Measurements from ENCODE around the gene RAB24. TPM values are rescaled to one million over a fixed set of nuclear protein-coding genes. Genes with fewer than 3 reads are reported as not detected.

The RAB24 gene
- total RNA-seq, 1 donor from 2014 or later, result 36.7 TPM

DNA sequence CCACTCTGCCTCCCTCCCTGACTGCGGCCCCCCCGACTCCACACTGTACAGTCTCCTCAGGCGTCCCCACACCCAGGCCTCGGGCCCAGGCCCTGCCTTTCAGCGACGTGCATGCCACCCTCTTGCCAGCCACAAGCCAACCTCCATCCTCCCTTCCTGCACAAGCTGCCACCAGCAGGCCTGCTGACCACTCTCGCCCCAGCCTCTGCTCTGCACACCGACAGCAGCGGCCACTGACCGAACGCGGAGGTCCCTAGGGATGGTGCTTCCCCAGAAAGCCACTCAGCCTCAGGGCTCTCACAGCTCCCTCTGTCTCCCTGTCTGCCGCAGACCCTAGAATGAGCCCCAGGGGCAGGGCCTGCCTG is 29.4 kb upstream of the RAB24 start:
- Mint-ChIP-seq H3K36me3 (ENCODE audit: low read depth) (peaks cover 31% of the 10 kb centered on the region), H3K27ac (ENCODE audit: unreplicated experiment) (no peak overlapping the region), H3K27me3 (ENCODE audit: low read depth) (no peaks in the 10 kb centered on the region), H3K9me3 (ENCODE audit: low read depth) (no peaks in the 10 kb centered on the region), H3K4me3 (ENCODE audit: unreplicated experiment) (no peak overlapping the region), H3K4me1 (ENCODE audit: low read depth) (peaks cover 9% of the 10 kb centered on the region)
- TF ChIP-seq, protein P1, sequence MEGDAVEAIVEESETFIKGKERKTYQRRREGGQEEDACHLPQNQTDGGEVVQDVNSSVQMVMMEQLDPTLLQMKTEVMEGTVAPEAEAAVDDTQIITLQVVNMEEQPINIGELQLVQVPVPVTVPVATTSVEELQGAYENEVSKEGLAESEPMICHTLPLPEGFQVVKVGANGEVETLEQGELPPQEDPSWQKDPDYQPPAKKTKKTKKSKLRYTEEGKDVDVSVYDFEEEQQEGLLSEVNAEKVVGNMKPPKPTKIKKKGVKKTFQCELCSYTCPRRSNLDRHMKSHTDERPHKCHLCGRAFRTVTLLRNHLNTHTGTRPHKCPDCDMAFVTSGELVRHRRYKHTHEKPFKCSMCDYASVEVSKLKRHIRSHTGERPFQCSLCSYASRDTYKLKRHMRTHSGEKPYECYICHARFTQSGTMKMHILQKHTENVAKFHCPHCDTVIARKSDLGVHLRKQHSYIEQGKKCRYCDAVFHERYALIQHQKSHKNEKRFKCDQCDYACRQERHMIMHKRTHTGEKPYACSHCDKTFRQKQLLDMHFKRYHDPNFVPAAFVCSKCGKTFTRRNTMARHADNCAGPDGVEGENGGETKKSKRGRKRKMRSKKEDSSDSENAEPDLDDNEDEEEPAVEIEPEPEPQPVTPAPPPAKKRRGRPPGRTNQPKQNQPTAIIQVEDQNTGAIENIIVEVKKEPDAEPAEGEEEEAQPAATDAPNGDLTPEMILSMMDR (IDR thresholded peaks at IDR 0.05), result no peak
- no peak for DNase-seq (ENCODE audit: low spot score)

DNA sequence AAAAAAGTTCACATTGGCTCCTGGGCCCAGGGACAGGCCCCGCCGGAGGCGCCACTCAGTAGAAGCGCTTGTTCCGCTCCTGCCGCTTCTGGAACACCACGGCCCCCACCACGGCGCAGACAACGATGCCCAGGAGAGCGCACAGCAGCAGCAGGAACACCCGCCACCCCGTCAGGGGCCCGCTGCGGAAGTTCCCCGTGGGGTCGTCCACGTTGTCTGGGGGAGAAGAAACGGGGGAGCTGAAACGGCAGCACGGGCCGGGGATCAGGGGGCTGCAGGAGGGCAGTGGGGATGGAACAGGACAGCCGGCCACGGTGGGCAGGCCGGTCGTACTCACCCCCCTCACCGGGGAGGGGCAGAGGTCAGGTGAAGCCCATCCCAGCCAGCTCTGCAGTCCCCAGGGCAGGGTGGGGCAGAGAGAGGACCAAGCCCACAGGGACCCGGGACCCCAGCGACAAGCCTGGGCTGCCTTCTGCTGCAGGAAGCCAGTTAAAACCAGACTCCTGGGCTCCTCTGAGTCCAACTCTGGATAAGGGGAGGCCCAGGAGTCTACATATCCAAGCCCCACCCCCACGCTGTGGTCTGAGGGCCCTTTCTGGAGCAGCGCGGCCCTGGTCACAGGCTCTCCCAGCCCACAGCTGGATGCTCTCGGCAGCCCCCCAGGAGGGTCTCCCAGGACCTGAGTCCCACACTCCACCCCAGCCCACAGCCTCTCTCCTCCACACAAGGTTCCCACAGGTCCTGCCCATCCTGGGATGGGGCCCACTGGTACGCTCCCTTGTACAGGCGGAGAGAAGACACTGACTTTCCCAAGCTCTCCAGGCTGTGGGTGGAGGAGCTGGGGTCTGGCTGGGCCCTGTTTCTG is 28.7 kb upstream of the RAB24 start:
- Mint-ChIP-seq H3K4me3 (ENCODE audit: unreplicated experiment) (no peak overlapping the region), H3K9me3 (ENCODE audit: low read depth) (no peaks in the 10 kb centered on the region), H3K27me3 (ENCODE audit: low read depth) (no peaks in the 10 kb centered on the region), H3K4me1 (ENCODE audit: low read depth) (peaks cover 14% of the 10 kb centered on the region), H3K36me3 (ENCODE audit: low read depth) (peaks cover 31% of the 10 kb centered on the region), H3K27ac (ENCODE audit: unreplicated experiment) (no peak overlapping the region)
- no peak for DNase-seq (ENCODE audit: low spot score)
- TF ChIP-seq, protein P1 (IDR thresholded peaks at IDR 0.05), result no peak

DNA sequence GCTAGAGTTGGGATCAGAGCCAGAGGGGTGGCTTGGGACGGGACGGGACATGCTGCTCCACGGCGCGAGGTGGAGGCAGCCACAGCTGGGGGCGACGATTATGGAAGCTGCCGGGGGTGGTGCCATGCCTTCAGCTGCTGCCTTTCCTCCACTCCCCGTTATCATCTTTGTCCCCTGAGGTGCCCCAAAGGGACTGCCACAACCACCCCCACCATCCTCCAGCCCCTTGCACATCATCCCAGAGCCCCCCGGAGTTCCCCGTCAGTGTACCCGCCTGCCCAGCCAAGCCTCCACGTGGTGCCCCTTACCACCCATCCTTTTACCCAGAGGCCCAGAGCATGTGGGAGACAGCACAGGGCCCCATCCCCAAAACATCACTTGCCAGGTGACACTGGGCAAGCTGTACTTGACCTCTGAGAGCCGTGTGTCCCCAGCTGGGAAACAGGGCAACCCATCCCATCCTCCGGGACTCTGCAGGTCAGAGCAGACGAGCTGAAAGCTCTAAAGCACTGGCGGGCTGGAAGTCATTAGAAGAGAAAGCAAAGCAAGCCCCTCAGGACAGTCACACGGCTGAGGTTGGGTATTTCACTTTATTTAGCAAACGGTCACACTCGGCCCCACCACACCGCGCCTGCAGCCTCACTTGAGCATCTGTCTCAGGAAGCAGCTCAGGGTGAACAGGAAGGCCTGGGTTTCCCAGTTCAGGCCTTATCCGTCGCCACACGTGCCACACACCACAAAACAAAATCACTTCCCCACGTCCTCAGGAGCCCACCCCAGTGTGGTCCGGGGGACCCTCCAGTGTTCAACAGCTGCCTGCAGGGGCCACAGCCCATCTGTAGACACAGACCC is 27.7 kb upstream of the RAB24 start:
- H3K4me3 Mint-ChIP-seq (ENCODE audit: unreplicated experiment), result no peak overlapping the region
- no peak overlapping the region for H3K27ac Mint-ChIP-seq (ENCODE audit: unreplicated experiment)
- TF ChIP-seq, protein P1 (IDR thresholded peaks at IDR 0.05), result no peak
- DNase-seq (ENCODE audit: low spot score), result no peak
- H3K9me3 Mint-ChIP-seq (ENCODE audit: low read depth), result no peaks in the 10 kb centered on the region
- H3K36me3 Mint-ChIP-seq (ENCODE audit: low read depth), result peaks cover 26% of the 10 kb centered on the region
- peaks cover 16% of the 10 kb centered on the region for H3K4me1 Mint-ChIP-seq (ENCODE audit: low read depth)
- H3K27me3 Mint-ChIP-seq (ENCODE audit: low read depth), result no peaks in the 10 kb centered on the region

DNA sequence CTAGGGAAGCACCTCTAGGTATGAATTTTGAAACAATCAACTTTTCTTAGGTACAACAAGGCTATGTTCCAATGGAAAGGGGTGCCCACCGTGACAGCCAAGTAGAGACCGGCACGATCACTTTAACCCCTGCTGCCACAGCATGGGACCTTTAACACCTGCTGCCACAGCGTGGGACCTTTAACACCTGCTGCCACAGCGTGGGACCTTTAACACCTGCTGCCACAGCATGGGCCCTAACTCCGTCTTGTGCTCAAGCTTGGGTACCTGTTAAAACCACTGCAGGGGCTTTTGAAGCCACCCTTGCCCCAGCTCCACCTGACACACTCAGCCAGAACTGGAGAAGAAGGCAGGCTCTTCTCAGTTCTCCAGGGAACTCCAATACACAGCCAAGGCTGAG is 26.4 kb upstream of the RAB24 start:
- TF ChIP-seq, protein P1 (IDR thresholded peaks at IDR 0.05), result no peak
- H3K4me3 Mint-ChIP-seq (ENCODE audit: unreplicated experiment), result no peak overlapping the region
- H3K36me3 Mint-ChIP-seq (ENCODE audit: low read depth), result peaks cover 20% of the 10 kb centered on the region
- peaks cover 21% of the 10 kb centered on the region for H3K4me1 Mint-ChIP-seq (ENCODE audit: low read depth)
- no peaks in the 10 kb centered on the region for H3K27me3 Mint-ChIP-seq (ENCODE audit: low read depth)
- H3K27ac Mint-ChIP-seq (ENCODE audit: unreplicated experiment), result no peak overlapping the region
- no peaks in the 10 kb centered on the region for H3K9me3 Mint-ChIP-seq (ENCODE audit: low read depth)
- no peak for DNase-seq (ENCODE audit: low spot score)

DNA sequence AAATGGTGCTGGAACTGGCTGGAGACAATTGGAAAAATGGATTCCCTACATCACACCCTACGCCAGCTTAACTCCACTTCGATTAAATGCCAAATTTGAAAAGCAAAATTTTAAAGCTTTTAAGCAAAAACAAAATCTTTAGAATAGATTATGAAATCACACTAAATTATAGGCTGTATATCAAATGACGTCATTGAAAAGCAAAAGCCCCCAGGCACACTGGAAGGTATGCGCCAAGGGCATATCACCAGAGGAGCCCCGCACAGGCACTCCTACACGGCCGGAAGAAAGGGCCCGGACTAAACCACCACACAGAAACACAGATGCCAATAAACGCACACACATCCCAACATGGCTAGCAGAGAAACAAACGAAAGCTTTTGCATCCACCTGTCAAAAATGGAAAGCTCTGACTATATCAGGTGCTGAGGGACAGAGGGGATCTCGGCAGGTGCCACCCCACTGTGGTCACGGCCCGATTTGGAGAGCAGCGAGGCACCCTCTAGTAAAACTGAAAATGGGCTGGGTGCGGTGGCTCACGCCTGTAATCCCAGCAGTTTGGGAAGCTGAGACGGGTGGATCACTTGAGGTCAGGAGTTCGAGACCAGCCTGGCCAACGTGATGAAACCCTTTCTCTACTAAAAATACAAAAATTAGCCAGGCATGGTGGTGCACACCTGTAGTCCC is 25.2 kb upstream of the RAB24 start:
- peaks cover 18% of the 10 kb centered on the region for H3K36me3 Mint-ChIP-seq (ENCODE audit: low read depth)

More for the DNA sequence above, 25.2 kb upstream of the RAB24 start:
- peak overlapping the region; percentile 90 for H3K27ac Mint-ChIP-seq (ENCODE audit: unreplicated experiment)
- H3K9me3 Mint-ChIP-seq (ENCODE audit: low read depth), result no peaks in the 10 kb centered on the region
- TF ChIP-seq, protein P1 (IDR thresholded peaks at IDR 0.05), result no peak
- H3K27me3 Mint-ChIP-seq (ENCODE audit: low read depth), result no peaks in the 10 kb centered on the region
- DNase-seq (ENCODE audit: low spot score), result no peak
- H3K4me1 Mint-ChIP-seq (ENCODE audit: low read depth), result peaks cover 21% of the 10 kb centered on the region
- no peak overlapping the region for H3K4me3 Mint-ChIP-seq (ENCODE audit: unreplicated experiment)

Measured in chondrocyte (in vitro differentiated cells).